Subcutaneous preadipocyte (primary cell): ENCODE results near the gene NDST4. TPM values are rescaled to one million over a fixed set of nuclear protein-coding genes. Genes with fewer than 3 reads are reported as not detected.

ENCODE experiments used
- small RNA-seq: library from RNA; depleted of rRNA; stranded (forward); fragments of <200 nt; gene quantifications from one replicate; pipeline ENCODE3, GENCODE V24; 2012
- total RNA-seq: library from RNA; depleted of rRNA; stranded (reverse); fragments of >200 nt; gene quantifications from 2 replicates; pipeline ENCODE4 v1.2.3, GENCODE V29; 2012

NDST4 gene
- total RNA-seq, result not detected in 2 replicates

GRCh38 chr4:115113506-115114106 lies at the start of gene NDST4:
Gene NDST4, minus strand, starts transcription at chr4:115113620. Its CDS starts 36,584 bp downstream, at chr4:115077036.

Small RNA genes lying within 50 kb of the gene (small RNA-seq; reads per million reads assigned to genes)
- gene RN7SL808P, result not detected
